Measurements from ENCODE around the gene ZNF618. TPM values are rescaled to one million over a fixed set of nuclear protein-coding genes. Genes with fewer than 3 reads are reported as not detected.
A peak's percentile ranks its signal among the peaks of the same experiment; 100 is the strongest.

Gene ZNF618
- total RNA-seq, 1 donor from 2014 or later = 51.5 TPM

DNA sequence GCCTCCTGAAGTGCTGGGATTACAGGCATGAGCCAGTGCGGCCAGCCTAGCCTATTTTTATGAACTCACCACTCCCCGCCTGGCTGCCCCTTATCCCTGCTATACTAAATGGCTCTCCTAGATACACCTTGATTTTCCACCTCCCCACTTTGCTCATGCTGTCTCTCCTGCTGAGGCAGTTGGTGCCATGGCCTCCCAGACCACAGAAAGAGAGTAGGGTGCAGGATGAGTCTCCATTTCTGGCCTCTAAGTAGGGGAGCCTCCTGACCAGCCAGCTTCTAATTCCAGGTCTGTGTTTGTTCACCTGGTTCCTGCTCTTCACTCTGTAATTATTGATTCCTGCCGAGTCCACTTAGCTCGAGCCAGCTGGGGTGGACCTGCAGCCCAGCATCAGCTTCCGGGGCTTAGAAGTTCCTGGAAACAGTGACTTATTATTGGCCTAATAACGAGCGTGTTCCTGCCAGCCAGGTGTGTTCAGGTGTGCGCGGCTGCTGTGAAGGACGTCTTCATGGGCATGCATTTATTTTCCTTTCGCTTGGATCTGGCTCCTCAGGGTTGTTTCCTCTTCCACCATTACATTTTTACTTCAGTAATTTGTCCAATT, 34.0 kb downstream of the ZNF618 start:
- no peaks in the 10 kb centered on the region for H3K27me3 Mint-ChIP-seq
- DNase-seq (ENCODE audit: extremely low spot score, unreplicated experiment) = no peak
- TF ChIP-seq, protein P1, sequence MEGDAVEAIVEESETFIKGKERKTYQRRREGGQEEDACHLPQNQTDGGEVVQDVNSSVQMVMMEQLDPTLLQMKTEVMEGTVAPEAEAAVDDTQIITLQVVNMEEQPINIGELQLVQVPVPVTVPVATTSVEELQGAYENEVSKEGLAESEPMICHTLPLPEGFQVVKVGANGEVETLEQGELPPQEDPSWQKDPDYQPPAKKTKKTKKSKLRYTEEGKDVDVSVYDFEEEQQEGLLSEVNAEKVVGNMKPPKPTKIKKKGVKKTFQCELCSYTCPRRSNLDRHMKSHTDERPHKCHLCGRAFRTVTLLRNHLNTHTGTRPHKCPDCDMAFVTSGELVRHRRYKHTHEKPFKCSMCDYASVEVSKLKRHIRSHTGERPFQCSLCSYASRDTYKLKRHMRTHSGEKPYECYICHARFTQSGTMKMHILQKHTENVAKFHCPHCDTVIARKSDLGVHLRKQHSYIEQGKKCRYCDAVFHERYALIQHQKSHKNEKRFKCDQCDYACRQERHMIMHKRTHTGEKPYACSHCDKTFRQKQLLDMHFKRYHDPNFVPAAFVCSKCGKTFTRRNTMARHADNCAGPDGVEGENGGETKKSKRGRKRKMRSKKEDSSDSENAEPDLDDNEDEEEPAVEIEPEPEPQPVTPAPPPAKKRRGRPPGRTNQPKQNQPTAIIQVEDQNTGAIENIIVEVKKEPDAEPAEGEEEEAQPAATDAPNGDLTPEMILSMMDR (conservative IDR thresholded peaks at IDR 0.05) = no peak

DNA sequence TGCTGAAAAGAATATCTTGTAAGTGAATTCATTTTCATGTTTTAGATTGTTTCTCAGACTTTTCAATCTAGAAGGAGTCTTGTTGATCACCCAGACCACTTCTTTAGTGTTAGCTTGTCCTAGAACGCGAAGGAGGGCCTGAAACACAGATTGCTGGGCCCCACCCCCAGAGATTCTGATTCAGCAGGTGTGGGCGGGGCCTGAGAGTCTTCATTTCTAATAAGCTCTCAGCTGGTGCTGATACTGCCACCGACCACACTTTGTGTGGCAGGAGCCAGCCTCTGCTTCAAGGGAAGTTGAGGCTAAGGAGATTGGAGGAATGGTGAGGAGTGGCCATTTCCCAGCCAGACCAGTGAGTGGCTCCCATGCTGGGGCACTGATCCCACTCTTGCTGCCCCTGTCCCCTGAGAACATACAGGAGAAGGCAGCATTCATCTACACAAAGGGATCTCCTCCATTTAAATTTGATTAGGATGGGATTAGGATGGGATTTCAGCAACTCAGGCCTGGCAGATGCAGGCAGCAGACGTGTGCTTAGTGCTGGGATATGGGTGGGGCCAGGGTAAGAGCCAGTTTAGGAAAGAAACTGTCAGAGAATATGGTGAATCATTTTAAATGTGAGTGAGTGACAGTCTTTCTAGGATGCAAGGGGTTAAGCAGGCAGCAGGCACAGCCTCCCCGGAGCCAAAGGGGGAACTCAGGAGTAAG, 35.9 kb downstream of the ZNF618 start:
- Mint-ChIP-seq H3K27me3 (no peaks in the 10 kb centered on the region), H3K27ac (no peak overlapping the region), H3K4me1 (ENCODE audit: unreplicated experiment) (peaks cover 31% of the 10 kb centered on the region), H3K9me3 (no peaks in the 10 kb centered on the region), H3K36me3 (peaks cover 9% of the 10 kb centered on the region), H3K4me3 (no peak overlapping the region)
- TF ChIP-seq, protein P1 (conservative IDR thresholded peaks at IDR 0.05) = no peak
- no peak for DNase-seq (ENCODE audit: extremely low spot score, unreplicated experiment)

More for the DNA sequence above, 34.0 kb downstream of the ZNF618 start:
- H3K9me3 Mint-ChIP-seq = no peaks in the 10 kb centered on the region
- peak overlapping the region; percentile 67 for H3K27ac Mint-ChIP-seq
- H3K36me3 Mint-ChIP-seq = peaks cover 6% of the 10 kb centered on the region
- peaks cover 45% of the 10 kb centered on the region for H3K4me1 Mint-ChIP-seq (ENCODE audit: unreplicated experiment)
- no peak overlapping the region for H3K4me3 Mint-ChIP-seq

DNA sequence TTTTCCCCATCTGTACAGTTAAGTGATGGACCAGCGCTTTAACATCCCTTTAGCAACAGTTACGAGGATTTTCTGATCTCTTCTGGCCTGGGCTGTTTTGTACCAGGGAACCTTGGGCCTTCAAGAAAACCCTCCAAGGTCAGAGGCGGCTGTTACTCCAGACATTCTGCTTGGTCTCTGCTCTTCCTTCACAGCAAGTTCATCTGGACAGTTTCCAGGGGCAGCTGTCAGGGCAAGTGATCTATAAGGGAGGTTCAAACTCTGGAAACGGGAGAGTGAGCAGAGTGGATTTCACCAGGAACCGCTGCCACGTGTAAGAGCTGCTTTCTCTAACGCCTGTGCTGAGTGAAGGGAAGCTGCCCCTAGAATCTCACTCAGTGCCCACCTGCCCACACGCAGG, 36.7 kb downstream of the ZNF618 start:
- no peak for DNase-seq (ENCODE audit: extremely low spot score, unreplicated experiment)
- H3K4me1 Mint-ChIP-seq (ENCODE audit: unreplicated experiment) = peaks cover 31% of the 10 kb centered on the region
- TF ChIP-seq, protein P1 (conservative IDR thresholded peaks at IDR 0.05) = no peak
- H3K27ac Mint-ChIP-seq = peak overlapping the region; percentile 51
- H3K27me3 Mint-ChIP-seq = no peaks in the 10 kb centered on the region
- peaks cover 13% of the 10 kb centered on the region for H3K36me3 Mint-ChIP-seq
- H3K4me3 Mint-ChIP-seq = no peak overlapping the region
- no peaks in the 10 kb centered on the region for H3K9me3 Mint-ChIP-seq

DNA sequence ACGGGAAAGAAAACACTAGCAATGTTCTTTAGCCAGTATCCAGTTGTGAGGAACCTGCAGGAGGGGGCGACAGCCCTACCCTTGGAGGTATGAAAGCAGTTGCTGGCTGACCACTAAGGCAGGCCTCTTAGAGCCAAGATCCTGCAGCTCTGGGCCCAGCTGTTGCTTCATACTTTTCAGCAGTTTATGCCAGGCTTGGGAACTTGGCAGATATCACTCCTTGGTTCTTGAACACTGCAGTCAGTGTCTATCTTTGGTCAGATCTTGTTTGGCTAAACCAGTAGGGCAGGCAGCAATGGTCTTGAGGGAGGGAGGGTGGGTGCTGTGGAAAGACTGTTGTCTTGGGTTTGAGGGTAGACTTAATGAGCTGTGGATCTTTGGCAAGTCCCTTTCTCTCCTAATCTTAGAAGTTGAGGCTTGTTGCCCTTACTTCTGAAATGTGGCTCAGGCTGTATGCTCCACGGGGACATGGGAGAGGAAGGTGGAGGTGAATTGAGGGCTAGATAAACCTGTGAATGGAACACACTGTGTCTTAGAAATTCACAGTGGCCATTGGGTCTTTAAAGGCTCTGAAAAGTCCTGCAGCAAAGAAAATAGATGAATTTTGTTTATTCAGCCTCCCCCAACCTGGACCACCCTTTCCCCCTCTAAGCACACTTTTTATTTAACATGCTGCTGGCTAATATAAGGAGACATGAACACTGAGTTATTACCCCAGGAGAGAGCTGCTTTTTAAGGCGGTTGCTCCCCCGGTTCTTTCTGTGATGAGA, 37.5 kb downstream of the ZNF618 start:
- Mint-ChIP-seq H3K27ac (no peak overlapping the region), H3K9me3 (no peaks in the 10 kb centered on the region), H3K27me3 (no peaks in the 10 kb centered on the region), H3K4me1 (ENCODE audit: unreplicated experiment) (peaks cover 30% of the 10 kb centered on the region), H3K4me3 (no peak overlapping the region), H3K36me3 (peaks cover 13% of the 10 kb centered on the region)
- DNase-seq (ENCODE audit: extremely low spot score, unreplicated experiment) = no peak
- TF ChIP-seq, protein P1 (conservative IDR thresholded peaks at IDR 0.05) = no peak

DNA sequence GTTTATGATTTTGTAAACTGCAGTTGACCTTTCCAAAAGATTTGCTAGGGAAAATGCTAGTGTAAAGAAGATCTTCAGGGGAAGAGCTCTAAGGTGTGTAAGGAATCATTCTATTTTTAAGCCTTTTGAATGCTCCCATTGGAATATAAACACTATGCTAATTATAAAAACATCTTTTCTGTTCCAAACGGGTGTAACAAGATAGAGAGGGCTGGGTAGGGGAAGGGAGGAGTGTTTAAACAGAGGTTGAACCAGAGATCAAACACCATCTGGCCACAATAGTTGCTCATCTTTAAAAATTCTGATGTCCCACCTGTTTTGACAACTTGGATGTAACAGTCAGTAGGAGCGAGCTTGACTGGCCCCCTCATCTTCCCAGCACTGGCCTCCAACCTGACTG, 38.4 kb downstream of the ZNF618 start:
- DNase-seq (ENCODE audit: extremely low spot score, unreplicated experiment) = no peak
- Mint-ChIP-seq H3K36me3 (peaks cover 13% of the 10 kb centered on the region), H3K9me3 (no peaks in the 10 kb centered on the region), H3K4me3 (no peak overlapping the region), H3K27ac (no peak overlapping the region), H3K27me3 (no peaks in the 10 kb centered on the region), H3K4me1 (ENCODE audit: unreplicated experiment) (peaks cover 24% of the 10 kb centered on the region)
- TF ChIP-seq, protein P1 (conservative IDR thresholded peaks at IDR 0.05) = no peak

Measured in type B pancreatic cell (in vitro differentiated cells).